Ovary (tissue), 3 donors: ENCODE results near the gene GIMAP5.

Experiments
- CTCF ChIP-seq, 3 donors: fragments of 450-650 bp in 2 of 3; fragments of 200-600 bp in 1 of 3; IDR thresholded peaks; one replicate each; pipeline versions ENCODE4 v1.5.1 to v1.8.0; 2016 to 2022; ENCODE audit warnings: antibody characterized with exemption in 3 of 3, mild to moderate bottlenecking in 1 of 3
- EP300 ChIP-seq: sonication (generic); formaldehyde crosslinking; IDR thresholded peaks from one replicate; pipeline ENCODE4 v1.6.1; 2017; ENCODE audit warnings: antibody characterized with exemption
- POLR2A ChIP-seq: fragments of 450-650 bp; IDR thresholded peaks from one replicate; pipeline ENCODE4 v1.6.1; 2017; ENCODE audit warnings: antibody characterized with exemption, mild to moderate bottlenecking, moderate library complexity
- donor health status: DM: no; HTN: no; CAD: no.

GRCh38 chr7:150736864-150737263 lies 354 bp upstream of the GIMAP5 start:
- TF ChIP-seq CTCF (IDR thresholded peaks at IDR 0.05) (no peak), EP300 (no peak), POLR2A (no peak)
